Astrocyte of the cerebellum (primary cell): ENCODE results near the gene PRR9.
A peak's percentile ranks its signal among the peaks of the same experiment; 100 is the strongest.
"Not testable (repeated sequence)": the region's sequence is repeated elsewhere in the genome, so short reads cannot be mapped to it uniquely, and the experiment has no call there.

Source experiments
- DNase-seq: peaks from one replicate; pipeline ENCODE4 v3.0.0-alpha.2; 2011; ENCODE audit warnings: low read depth
- H3K4me3 ChIP-seq: 2 replicates; pipeline ENCODE4 v1.5.1; 2011; ENCODE audit warnings: mild to moderate bottlenecking, low read depth, low read length, moderate library complexity
- in situ Hi-C: cut with HindIII; loops from 2 replicates; pipeline ENCODE4 v1.10.0; 2017; ENCODE audit warnings: low sequenced_read_pairs
- TF ChIP-seq, protein P1 (sequence below): IDR thresholded peaks from 2 replicates; pipeline ENCODE4 v1.5.1; 2012; ENCODE audit warnings: low read length, low read depth, moderate library complexity, mild to moderate bottlenecking; ENCODE audit errors: missing control alignments

PRR9 gene

DNA sequence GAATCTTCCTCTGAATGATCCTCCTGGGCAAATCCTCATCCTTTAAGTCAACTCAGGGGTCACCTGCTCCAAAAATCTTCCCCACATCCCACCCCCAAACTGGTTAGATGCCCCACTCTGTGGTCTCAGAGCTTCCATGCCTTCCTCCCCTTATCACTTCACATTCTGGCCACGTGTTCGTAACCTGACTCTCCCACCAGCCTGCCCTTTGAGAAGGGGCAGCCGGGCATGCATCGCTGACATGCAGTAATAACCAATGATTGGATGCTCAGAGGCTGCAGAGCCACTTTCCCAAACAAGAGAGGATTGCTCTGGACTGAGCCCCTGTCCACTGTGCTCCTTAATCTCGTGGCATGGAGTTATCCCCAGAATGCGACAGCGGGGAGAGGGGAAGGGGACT is 7.2 kb upstream of the PRR9 start:
- in situ Hi-C loops = no loop called here
- DNase-seq = no peak
- TF ChIP-seq, protein P1, sequence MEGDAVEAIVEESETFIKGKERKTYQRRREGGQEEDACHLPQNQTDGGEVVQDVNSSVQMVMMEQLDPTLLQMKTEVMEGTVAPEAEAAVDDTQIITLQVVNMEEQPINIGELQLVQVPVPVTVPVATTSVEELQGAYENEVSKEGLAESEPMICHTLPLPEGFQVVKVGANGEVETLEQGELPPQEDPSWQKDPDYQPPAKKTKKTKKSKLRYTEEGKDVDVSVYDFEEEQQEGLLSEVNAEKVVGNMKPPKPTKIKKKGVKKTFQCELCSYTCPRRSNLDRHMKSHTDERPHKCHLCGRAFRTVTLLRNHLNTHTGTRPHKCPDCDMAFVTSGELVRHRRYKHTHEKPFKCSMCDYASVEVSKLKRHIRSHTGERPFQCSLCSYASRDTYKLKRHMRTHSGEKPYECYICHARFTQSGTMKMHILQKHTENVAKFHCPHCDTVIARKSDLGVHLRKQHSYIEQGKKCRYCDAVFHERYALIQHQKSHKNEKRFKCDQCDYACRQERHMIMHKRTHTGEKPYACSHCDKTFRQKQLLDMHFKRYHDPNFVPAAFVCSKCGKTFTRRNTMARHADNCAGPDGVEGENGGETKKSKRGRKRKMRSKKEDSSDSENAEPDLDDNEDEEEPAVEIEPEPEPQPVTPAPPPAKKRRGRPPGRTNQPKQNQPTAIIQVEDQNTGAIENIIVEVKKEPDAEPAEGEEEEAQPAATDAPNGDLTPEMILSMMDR = no peak
- no peak overlapping the region for H3K4me3 ChIP-seq

DNA sequence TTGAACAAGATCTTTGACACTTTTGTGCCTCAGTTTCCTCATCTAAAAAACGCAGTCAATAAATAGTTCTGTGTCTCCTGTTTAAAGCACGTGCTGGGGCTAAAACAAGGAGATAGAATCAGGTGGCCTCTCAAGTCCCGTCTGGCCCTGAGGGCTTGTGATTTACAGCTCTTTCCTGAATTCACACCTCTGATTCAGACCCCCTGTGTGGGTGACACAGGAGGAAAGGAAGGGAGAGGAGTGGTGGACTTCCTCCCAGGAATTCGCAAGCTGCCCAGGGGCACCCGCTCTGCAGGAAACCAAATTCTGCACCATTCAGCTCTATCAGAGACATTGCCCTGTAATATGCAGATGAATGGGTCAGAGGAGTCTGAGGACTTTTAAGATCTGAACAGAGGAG is 5.2 kb upstream of the PRR9 start:
- no peak overlapping the region for H3K4me3 ChIP-seq
- TF ChIP-seq, protein P1 = no peak
- DNase-seq = no peak
- in situ Hi-C loops = no loop called here

DNA sequence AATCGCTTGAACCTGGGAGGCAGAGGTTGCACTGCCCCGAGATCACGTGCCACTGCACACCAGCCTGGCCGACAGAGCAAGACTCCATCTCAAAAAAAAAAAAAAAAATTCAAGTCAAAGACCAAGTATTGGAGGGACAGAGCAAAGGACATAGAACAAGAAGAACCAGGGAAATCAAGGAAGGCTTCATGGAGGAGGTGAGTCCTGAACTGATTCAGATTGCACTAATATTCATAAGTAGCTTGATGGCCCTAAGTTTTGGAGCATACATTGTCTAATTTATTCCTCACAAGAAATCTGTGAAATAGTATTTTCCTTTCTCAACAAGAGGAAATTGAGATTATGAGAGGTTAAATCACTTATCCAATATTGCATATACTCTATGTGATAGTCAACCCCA is 3.9 kb upstream of the PRR9 start:
- no peak overlapping the region for H3K4me3 ChIP-seq
- in situ Hi-C loops = no loop called here
- TF ChIP-seq, protein P1 = no peak
- no peak for DNase-seq

DNA sequence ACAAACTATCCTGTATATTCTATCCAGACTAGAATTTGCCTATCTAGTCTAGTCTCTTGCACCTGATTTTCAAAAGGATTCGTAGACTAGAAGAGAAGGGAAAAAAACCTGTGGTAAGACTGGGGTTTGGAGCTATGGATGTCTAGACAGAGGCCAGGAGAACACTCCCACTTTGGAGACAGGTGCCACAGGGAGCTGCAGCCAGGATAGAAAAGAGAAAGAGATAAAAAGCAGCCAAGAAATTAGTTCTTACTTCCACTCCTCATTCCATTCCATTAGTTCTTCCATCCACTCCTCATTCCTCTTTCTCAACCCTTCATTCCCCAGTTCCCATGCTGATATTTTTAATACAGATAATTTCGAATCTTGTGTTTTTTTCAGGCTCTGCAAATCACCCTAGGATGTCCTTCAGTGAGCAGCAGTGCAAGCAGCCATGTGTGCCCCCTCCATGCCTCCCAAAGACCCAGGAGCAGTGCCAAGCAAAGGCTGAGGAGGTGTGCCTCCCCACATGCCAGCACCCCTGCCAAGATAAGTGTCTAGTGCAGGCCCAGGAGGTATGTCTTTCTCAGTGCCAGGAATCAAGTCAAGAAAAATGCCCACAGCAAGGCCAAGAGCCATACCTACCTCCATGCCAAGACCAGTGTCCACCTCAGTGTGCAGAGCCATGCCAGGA is 496 bp downstream of the PRR9 start:
- TF ChIP-seq, protein P1 = no peak
- in situ Hi-C loops = no loop called here
- no peak overlapping the region for H3K4me3 ChIP-seq
- DNase-seq = no peak

DNA sequence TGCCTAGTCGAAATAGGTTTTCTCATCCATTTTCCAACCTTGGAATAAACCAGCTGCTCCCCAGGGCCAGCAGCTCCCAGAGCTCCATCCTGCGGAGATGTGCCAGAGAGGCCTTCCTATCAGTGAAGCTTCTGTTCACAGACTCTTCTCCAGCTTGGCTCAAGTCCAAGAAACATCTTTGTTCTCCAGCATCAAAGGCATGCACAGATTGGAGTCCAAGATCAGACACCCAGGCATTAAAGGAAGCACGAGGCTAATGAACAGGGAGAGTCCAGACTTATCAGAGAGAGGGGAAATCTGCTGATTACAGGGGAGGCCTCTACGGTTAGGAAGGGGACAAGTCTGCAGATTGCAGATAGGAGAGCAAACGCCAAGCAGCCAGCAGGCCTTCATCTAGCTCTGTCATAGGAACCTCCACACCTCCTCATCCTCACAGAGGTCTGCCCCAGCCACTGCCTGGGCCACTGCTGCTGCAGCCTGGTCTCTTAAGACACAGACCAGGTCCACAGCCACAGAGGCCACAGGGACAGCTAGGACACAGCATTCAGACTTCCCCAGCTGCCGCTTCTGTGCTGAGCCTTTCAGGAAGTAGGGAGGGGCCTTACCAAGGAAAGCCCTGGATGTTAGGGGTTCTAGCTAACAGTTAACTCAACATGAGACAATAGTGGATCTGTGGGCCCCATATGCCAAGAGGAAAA is 3.4 kb downstream of the PRR9 start:
- in situ Hi-C loops = no loop called here
- H3K4me3 ChIP-seq = no peak overlapping the region
- DNase-seq = no peak
- TF ChIP-seq, protein P1 = no peak

DNA sequence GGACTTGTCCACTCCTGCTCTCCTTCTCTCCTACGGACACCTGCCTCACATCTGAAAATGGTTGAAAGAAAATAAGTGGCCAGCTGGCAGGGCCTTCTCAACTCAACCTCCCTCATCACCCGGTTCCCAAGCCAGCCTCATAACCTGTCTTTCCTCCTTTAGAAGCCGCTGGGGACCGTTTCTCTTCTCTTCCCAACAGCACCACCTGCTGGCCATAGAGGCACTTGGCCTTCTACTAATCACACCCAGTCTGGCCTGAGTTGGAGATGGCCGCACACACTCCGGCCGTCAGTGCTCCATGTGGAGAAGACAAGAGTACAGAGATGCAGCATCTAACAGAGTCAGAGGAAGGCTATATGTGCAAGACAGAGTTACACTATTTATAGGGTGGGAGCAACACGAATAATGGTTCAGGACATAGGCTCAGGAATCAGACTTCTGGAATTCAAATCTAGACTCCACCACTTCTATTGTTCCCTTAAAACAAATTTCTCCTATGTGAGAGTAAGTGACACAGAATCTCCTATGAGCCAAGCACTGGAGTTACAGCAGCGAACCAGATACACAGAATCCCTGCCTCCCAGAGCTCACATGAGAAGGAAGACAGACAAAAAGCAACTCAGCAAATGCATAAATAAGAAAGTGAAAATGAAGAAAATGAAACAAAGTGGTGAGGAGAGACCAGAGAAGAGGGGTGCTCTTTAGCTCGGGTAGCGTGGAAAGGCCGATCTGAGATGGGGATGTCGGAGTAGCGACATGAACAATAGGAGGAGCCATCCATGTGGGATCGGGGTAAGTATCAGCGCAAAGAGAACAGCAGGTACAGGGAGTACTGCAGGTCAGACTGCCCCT is 5.9 kb downstream of the PRR9 start:
- in situ Hi-C loops, H3K4me3 ChIP-seq: not testable (repeated sequence)
- peak; percentile 18 for DNase-seq
- TF ChIP-seq, protein P1 = peak; percentile 67
